Tibial nerve (tissue), 4 donors: ENCODE results near the gene ERH.

Experiments
- CTCF ChIP-seq, 5 experiments: fragments of 200-600 bp in 3 of 5; fragments of 450-650 bp in 2 of 5; sonication (generic) in 3 of 5; IDR thresholded peaks; one replicate each; pipeline ENCODE4 v1.5.1; 2016 to 2019; ENCODE audit warnings: antibody characterized with exemption in 5 of 5, mild to moderate bottlenecking in 3 of 5, moderate library complexity in 2 of 5
- EP300 ChIP-seq, 2 donors: sonication (generic); formaldehyde crosslinking; IDR thresholded peaks; one replicate each; pipeline ENCODE4 v1.6.1; 2017; ENCODE audit warnings: antibody characterized with exemption in 2 of 2, mild to moderate bottlenecking in 1 of 2
- POLR2A ChIP-seq, 2 donors: fragments of 450-650 bp; IDR thresholded peaks; one replicate each; pipeline ENCODE4 v1.6.1; 2017; ENCODE audit warnings: antibody characterized with exemption in 2 of 2, mild to moderate bottlenecking in 2 of 2, moderate library complexity in 2 of 2

- TF ChIP-seq CTCF (IDR thresholded peaks at IDR 0.05) (no peak), POLR2A (IDR thresholded peaks at IDR 0.05) (no peak), EP300 (IDR thresholded peaks at IDR 0.05) (no peak)
Observed at GRCh38 chr14:69360438-69361108, 37.5 kb downstream of the ERH start.
